ENCODE data around the gene GABPA. TPM values are rescaled to one million over a fixed set of nuclear protein-coding genes. Genes with fewer than 3 reads are reported as not detected.
"Not testable (repeated sequence)": the region's sequence is repeated elsewhere in the genome, so short reads cannot be mapped to it uniquely, and the experiment has no call there.

The GABPA gene
- total and polyA plus RNA-seq, 2 of the 13 experiments (the other 11 are each of a cell fraction or from before 2014, with no cell fraction given): 7.4 to 13.2 TPM

DNA sequence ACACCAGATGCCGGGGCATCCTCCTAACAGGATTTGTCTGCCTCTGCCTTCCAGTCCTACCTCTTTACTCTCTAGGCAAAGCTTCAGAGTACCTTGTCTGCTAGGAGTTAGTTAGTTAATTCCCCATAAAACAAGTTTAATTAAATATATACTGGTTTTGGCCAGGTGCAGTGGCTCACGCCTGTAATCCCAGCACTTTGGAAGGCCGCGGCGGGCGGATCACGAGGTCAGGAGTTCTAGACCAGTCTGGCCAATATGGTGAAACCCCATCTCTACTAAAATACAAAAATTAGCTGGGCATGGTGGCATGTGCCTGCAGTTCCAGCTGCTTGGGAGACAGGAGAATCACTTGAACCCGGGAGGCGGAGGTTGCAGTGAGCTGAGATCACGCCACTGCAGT is 20.7 kb upstream of the GABPA start:
- WGBS (ENCODE audit: low lambda C conversion rate): 97% methylated on average over 10 of the region's 10 CpGs

DNA sequence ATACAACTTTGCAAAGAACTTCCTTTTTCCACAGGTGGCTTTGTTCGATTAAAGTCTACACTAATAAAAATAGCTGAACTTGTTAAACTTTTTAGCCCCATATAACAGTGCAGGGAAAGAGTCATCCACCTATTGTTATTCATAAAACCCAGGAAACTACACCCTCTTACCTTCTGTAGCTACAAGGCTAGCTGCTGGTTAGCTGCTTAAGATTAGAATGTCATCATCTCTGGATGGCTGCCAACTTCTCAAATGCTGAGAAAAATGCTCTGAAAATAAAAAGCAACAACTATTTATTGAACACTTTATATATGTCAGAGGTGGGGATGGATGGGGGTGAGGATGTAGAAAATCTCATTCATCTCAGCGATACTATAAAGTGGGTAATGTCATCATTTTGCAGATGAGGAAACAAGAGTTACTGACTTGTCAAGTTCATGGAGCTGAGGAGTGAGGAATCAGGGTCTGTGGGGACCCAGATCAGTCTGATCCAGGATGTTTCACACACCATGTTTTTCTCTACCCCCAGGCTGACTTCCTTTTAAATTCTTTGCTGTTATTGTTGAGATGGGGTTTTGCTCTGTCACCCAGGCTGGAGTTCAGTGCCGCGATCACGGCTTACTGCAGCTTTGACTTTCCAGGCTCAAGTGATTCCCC is 17.2 kb upstream of the GABPA start:
- intact Hi-C loops (cut with micrococcal nuclease; ENCODE audit: unreplicated experiment) (no loop called here), in situ Hi-C loops (cut with HindIII; ENCODE audit: extremely low pct_ligation_motif_present, low pct_unique_long_range_greater_than_20kb) (no loop called here)
- TF ChIP-seq ZNF547 (CRISPR knock-in tag; IDR thresholded peaks at IDR 0.05): no peak
- no peak for TF ChIP-seq FOSL2 (CRISPR knock-in tag; IDR thresholded peaks at IDR 0.05)
- TF ChIP-seq ZNF260 (CRISPR knock-in tag; IDR thresholded peaks at IDR 0.05; ENCODE audit: borderline replicate concordance, low read depth): no peak
- TF ChIP-seq RAD51 (IDR thresholded peaks at IDR 0.05; ENCODE audit: borderline replicate concordance): no peak
- TF ChIP-seq, protein P1, sequence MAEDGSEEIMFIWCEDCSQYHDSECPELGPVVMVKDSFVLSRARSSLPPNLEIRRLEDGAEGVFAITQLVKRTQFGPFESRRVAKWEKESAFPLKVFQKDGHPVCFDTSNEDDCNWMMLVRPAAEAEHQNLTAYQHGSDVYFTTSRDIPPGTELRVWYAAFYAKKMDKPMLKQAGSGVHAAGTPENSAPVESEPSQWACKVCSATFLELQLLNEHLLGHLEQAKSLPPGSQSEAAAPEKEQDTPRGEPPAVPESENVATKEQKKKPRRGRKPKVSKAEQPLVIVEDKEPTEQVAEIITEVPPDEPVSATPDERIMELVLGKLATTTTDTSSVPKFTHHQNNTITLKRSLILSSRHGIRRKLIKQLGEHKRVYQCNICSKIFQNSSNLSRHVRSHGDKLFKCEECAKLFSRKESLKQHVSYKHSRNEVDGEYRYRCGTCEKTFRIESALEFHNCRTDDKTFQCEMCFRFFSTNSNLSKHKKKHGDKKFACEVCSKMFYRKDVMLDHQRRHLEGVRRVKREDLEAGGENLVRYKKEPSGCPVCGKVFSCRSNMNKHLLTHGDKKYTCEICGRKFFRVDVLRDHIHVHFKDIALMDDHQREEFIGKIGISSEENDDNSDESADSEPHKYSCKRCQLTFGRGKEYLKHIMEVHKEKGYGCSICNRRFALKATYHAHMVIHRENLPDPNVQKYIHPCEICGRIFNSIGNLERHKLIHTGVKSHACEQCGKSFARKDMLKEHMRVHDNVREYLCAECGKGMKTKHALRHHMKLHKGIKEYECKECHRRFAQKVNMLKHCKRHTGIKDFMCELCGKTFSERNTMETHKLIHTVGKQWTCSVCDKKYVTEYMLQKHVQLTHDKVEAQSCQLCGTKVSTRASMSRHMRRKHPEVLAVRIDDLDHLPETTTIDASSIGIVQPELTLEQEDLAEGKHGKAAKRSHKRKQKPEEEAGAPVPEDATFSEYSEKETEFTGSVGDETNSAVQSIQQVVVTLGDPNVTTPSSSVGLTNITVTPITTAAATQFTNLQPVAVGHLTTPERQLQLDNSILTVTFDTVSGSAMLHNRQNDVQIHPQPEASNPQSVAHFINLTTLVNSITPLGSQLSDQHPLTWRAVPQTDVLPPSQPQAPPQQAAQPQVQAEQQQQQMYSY (CRISPR knock-in tag; IDR thresholded peaks at IDR 0.05): no peak
- TF ChIP-seq, protein P2, sequence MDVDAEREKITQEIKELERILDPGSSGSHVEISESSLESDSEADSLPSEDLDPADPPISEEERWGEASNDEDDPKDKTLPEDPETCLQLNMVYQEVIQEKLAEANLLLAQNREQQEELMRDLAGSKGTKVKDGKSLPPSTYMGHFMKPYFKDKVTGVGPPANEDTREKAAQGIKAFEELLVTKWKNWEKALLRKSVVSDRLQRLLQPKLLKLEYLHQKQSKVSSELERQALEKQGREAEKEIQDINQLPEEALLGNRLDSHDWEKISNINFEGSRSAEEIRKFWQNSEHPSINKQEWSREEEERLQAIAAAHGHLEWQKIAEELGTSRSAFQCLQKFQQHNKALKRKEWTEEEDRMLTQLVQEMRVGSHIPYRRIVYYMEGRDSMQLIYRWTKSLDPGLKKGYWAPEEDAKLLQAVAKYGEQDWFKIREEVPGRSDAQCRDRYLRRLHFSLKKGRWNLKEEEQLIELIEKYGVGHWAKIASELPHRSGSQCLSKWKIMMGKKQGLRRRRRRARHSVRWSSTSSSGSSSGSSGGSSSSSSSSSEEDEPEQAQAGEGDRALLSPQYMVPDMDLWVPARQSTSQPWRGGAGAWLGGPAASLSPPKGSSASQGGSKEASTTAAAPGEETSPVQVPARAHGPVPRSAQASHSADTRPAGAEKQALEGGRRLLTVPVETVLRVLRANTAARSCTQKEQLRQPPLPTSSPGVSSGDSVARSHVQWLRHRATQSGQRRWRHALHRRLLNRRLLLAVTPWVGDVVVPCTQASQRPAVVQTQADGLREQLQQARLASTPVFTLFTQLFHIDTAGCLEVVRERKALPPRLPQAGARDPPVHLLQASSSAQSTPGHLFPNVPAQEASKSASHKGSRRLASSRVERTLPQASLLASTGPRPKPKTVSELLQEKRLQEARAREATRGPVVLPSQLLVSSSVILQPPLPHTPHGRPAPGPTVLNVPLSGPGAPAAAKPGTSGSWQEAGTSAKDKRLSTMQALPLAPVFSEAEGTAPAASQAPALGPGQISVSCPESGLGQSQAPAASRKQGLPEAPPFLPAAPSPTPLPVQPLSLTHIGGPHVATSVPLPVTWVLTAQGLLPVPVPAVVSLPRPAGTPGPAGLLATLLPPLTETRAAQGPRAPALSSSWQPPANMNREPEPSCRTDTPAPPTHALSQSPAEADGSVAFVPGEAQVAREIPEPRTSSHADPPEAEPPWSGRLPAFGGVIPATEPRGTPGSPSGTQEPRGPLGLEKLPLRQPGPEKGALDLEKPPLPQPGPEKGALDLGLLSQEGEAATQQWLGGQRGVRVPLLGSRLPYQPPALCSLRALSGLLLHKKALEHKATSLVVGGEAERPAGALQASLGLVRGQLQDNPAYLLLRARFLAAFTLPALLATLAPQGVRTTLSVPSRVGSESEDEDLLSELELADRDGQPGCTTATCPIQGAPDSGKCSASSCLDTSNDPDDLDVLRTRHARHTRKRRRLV (CRISPR knock-in tag; IDR thresholded peaks at IDR 0.05): no peak
- TF ChIP-seq ZNF749 (CRISPR knock-in tag; IDR thresholded peaks at IDR 0.05; ENCODE audit: borderline replicate concordance): no peak
- ChIA-PET CTCF (ENCODE audit: low intra/inter-chr PET ratio, low total read pairs) (no interaction called here), POLR2A (no interaction called here)
- FAIRE-seq (no peak), ATAC-seq (no peak), DNase-seq (ENCODE audit: low spot score) (no peak)
- no peak overlapping the region for H2AFZ ChIP-seq (ENCODE audit: low read length)
- no peaks in the 10 kb centered on the region for H3K27me3 ChIP-seq (ENCODE audit: control insufficient read depth in 1 of 2, insufficient read depth in 2 of 2, low read length in 2 of 2)
- no peaks in the 10 kb centered on the region for H3K9me3 ChIP-seq (ENCODE audit: low read length)
- BruUV-seq (replicated peaks): no TSS peak
- H3K4me1 ChIP-seq (ENCODE audit: insufficient read depth, low read length): no peaks in the 10 kb centered on the region
- no peaks in the 10 kb centered on the region for H3K79me2 ChIP-seq (ENCODE audit: insufficient read depth, low read length)
- WGBS (ENCODE audit: low lambda C conversion rate): 95% methylated on average over 5 of the region's 5 CpGs
- H3K9ac ChIP-seq (ENCODE audit: insufficient read depth, low read depth, low read length): no peak overlapping the region
- no peak overlapping the region for H3K4me2 ChIP-seq (ENCODE audit: low read depth, low read length)
- peaks cover under 1 to 8% of the 10 kb centered on the region in 2 experiments; a peak in 3 of 5 replicates for H3K36me3 ChIP-seq (replicated peaks in 1 of 2; ENCODE audit: control insufficient read depth in 1 of 2, insufficient read depth in 2 of 2, low read length in 2 of 2)
- H4K20me1 ChIP-seq (ENCODE audit: insufficient read depth, low read length): no peaks in the 10 kb centered on the region
- no peak overlapping the region for H3K4me3 ChIP-seq (replicated peaks in 1 of 3; ENCODE audit: insufficient read depth in 1 of 3, low read depth in 2 of 3, low read length in 3 of 3)
- H3K27ac ChIP-seq (ENCODE audit: extremely low read length, insufficient read depth, low read length): no peak overlapping the region

More for the DNA sequence above, 20.7 kb upstream of the GABPA start:
- H3K4me3 ChIP-seq (replicated peaks in 1 of 3; ENCODE audit: insufficient read depth in 1 of 3, low read depth in 2 of 3, low read length in 3 of 3); H3K79me2 ChIP-seq (ENCODE audit: insufficient read depth, low read length); H3K9ac ChIP-seq (ENCODE audit: insufficient read depth, low read depth, low read length); intact Hi-C loops (cut with micrococcal nuclease; ENCODE audit: unreplicated experiment); BruUV-seq (replicated peaks); H4K20me1 ChIP-seq (ENCODE audit: insufficient read depth, low read length); in situ Hi-C loops (cut with HindIII; ENCODE audit: extremely low pct_ligation_motif_present, low pct_unique_long_range_greater_than_20kb); H3K27me3 ChIP-seq (ENCODE audit: control insufficient read depth in 1 of 2, insufficient read depth in 2 of 2, low read length in 2 of 2); CTCF ChIA-PET (ENCODE audit: low intra/inter-chr PET ratio, low total read pairs); DNase-seq (ENCODE audit: low spot score); H3K9me3 ChIP-seq (ENCODE audit: low read length); FAIRE-seq; H3K4me2 ChIP-seq (ENCODE audit: low read depth, low read length); POLR2A ChIA-PET; ATAC-seq; H2AFZ ChIP-seq (ENCODE audit: low read length); H3K36me3 ChIP-seq (replicated peaks in 1 of 2; ENCODE audit: control insufficient read depth in 1 of 2, insufficient read depth in 2 of 2, low read length in 2 of 2); H3K4me1 ChIP-seq (ENCODE audit: insufficient read depth, low read length); H3K27ac ChIP-seq (ENCODE audit: extremely low read length, insufficient read depth, low read length): not testable (repeated sequence)
